HEK293 (cell line): Measurements from ENCODE around the gene CYB5B.
A peak's percentile ranks its signal among the peaks of the same experiment; 100 is the strongest.

Experiments used
- EGR2 ChIP-seq: fragments of 450-650 bp; formaldehyde crosslinking; IDR thresholded peaks from 2 replicates; pipeline ENCODE4 v1.5.1; 2016; ENCODE audit warnings: low read depth, missing biosample characterization, missing genetic modification characterization
- GLIS1 ChIP-seq: fragments of 450-650 bp; formaldehyde crosslinking; IDR thresholded peaks from 2 replicates; pipeline ENCODE4 v1.5.1; 2016; ENCODE audit warnings: missing biosample characterization, missing genetic modification characterization
- MZF1 ChIP-seq: fragments of 450-650 bp; formaldehyde crosslinking; IDR thresholded peaks from 2 replicates; pipeline ENCODE4 v1.5.1; 2017; ENCODE audit warnings: missing biosample characterization, missing genetic modification characterization, borderline replicate concordance
- OVOL3 ChIP-seq: fragments of 450-650 bp; formaldehyde crosslinking; IDR thresholded peaks from 2 replicates; pipeline ENCODE4 v1.5.1; 2016; ENCODE audit warnings: missing biosample characterization, missing genetic modification characterization
- PRDM1 ChIP-seq: fragments of 450-650 bp; formaldehyde crosslinking; IDR thresholded peaks from 2 replicates; pipeline ENCODE4; 2016; ENCODE audit warnings: missing biosample characterization, missing genetic modification characterization
- YY1 ChIP-seq: fragments of 450-650 bp; formaldehyde crosslinking; IDR thresholded peaks from 2 replicates; pipeline ENCODE4 v1.5.1; 2018; ENCODE audit warnings: missing biosample characterization, missing genetic modification characterization
- YY2 ChIP-seq: fragments of 450-650 bp; formaldehyde crosslinking; IDR thresholded peaks from 2 replicates; pipeline ENCODE4 v1.5.1; 2016; ENCODE audit warnings: missing biosample characterization, missing genetic modification characterization
- ZBTB8A ChIP-seq: fragments of 450-650 bp; formaldehyde crosslinking; IDR thresholded peaks from 2 replicates; pipeline ENCODE4 v1.5.1; 2016; ENCODE audit warnings: missing biosample characterization, missing genetic modification characterization
- ZNF133 ChIP-seq: fragments of 450-650 bp; formaldehyde crosslinking; IDR thresholded peaks from 2 replicates; pipeline ENCODE4 v1.5.1; 2016; ENCODE audit warnings: missing biosample characterization, missing genetic modification characterization
- ZNF2 ChIP-seq: fragments of 450-650 bp; formaldehyde crosslinking; IDR thresholded peaks from 2 replicates; pipeline ENCODE4 v1.5.1; 2016; ENCODE audit warnings: missing biosample characterization, missing genetic modification characterization
- ZNF391 ChIP-seq: fragments of 450-650 bp; formaldehyde crosslinking; IDR thresholded peaks from 2 replicates; pipeline ENCODE4 v1.5.1; 2016; ENCODE audit warnings: low read depth, missing biosample characterization, missing genetic modification characterization, borderline replicate concordance
- ZNF501 ChIP-seq: fragments of 450-650 bp; formaldehyde crosslinking; IDR thresholded peaks from 2 replicates; pipeline ENCODE4 v1.5.1; 2016; ENCODE audit warnings: missing biosample characterization, missing genetic modification characterization
- ZNF514 ChIP-seq: fragments of 450-650 bp; formaldehyde crosslinking; IDR thresholded peaks from 2 replicates; pipeline ENCODE4 v1.5.1; 2016; ENCODE audit warnings: missing biosample characterization, missing genetic modification characterization
- ZNF571 ChIP-seq: fragments of 450-650 bp; formaldehyde crosslinking; IDR thresholded peaks from 2 replicates; pipeline ENCODE4 v1.5.0; 2017; ENCODE audit warnings: missing biosample characterization, missing genetic modification characterization
- ZNF610 ChIP-seq: fragments of 450-650 bp; formaldehyde crosslinking; IDR thresholded peaks from 2 replicates; pipeline ENCODE4 v1.5.1; 2016; ENCODE audit warnings: missing biosample characterization, missing genetic modification characterization, borderline replicate concordance
- ZNF776 ChIP-seq: fragments of 450-650 bp; formaldehyde crosslinking; IDR thresholded peaks from 2 replicates; pipeline ENCODE4 v1.5.0; 2017; ENCODE audit warnings: missing biosample characterization, missing genetic modification characterization, borderline replicate concordance
- TF ChIP-seq, protein P1 (sequence below): fragments of 450-650 bp; formaldehyde crosslinking; IDR thresholded peaks from 2 replicates; pipeline ENCODE4 v1.5.1; 2017; ENCODE audit warnings: missing biosample characterization, missing genetic modification characterization
- TF ChIP-seq, protein P2 (sequence below): fragments of 450-650 bp; formaldehyde crosslinking; IDR thresholded peaks from 2 replicates; pipeline ENCODE4 v1.5.1; 2016; ENCODE audit warnings: missing biosample characterization, missing genetic modification characterization
- TF ChIP-seq, protein P3 (sequence below): fragments of 450-650 bp; formaldehyde crosslinking; IDR thresholded peaks from 2 replicates; pipeline ENCODE4 v1.5.1; 2016; ENCODE audit warnings: missing biosample characterization, missing genetic modification characterization
- TF ChIP-seq, protein P4 (sequence below): fragments of 450-650 bp; formaldehyde crosslinking; IDR thresholded peaks from 2 replicates; pipeline ENCODE4 v1.5.1; 2016; ENCODE audit warnings: missing biosample characterization, missing genetic modification characterization
- TF ChIP-seq, protein P5 (sequence below): fragments of 450-650 bp; formaldehyde crosslinking; IDR thresholded peaks from 2 replicates; pipeline ENCODE4 v1.5.1; 2016; ENCODE audit warnings: missing biosample characterization, missing genetic modification characterization
- TF ChIP-seq, protein P6 (sequence below): fragments of 450-650 bp; formaldehyde crosslinking; IDR thresholded peaks from 2 replicates; pipeline ENCODE4 v1.5.1; 2016; ENCODE audit warnings: missing biosample characterization, missing genetic modification characterization

CYB5B gene

DNA sequence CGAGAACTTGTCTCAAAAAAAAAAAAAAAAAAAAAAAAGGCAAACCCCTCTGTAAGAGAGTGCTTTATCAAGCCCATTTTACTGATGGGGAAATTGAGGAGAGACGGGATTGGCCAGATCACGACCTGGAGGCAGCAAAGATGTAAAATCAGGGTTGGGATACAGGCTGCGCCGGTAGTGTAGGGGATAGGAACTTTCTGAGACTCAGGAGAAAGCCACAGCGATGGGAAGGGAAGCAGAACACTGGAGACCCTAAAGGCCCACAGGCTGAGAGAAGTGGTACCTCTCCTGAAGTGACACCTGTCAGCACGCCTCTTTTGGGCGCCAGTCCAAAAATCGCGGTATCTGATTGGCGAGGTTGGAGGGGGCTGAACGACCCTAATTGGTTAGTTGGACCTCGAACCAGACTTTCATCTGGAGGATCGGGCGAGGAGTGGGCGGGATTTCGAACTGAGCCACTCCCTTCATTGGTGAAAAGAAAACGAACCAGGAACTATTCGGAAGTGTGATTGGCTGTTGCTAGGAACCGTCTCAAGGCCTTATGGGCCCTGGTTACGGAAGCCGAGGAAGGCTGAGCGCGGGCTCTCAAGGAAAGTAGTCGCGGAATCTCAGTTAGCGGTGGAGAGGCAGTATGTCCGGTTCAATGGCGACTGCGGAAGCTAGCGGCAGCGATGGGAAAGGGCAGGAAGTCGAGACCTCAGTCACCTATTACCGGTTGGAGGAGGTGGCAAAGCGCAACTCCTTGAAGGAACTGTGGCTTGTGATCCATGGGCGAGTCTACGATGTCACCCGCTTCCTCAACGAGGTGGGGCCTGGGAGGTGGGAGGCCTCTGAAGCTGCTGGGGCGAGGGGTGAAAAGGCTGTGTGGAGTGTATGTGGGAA, at the start of gene CYB5B (continued):
- TF ChIP-seq ZNF571 (tag by site-specific recombination) = no peak
- TF ChIP-seq, protein P1, sequence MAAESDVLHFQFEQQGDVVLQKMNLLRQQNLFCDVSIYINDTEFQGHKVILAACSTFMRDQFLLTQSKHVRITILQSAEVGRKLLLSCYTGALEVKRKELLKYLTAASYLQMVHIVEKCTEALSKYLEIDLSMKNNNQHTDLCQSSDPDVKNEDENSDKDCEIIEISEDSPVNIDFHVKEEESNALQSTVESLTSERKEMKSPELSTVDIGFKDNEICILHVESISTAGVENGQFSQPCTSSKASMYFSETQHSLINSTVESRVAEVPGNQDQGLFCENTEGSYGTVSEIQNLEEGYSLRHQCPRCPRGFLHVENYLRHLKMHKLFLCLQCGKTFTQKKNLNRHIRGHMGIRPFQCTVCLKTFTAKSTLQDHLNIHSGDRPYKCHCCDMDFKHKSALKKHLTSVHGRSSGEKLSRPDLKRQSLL (tag by site-specific recombination) = 0 out of 2 replicates have a peak, but pooled peaks have one; percentile 14
- TF ChIP-seq, protein P2, sequence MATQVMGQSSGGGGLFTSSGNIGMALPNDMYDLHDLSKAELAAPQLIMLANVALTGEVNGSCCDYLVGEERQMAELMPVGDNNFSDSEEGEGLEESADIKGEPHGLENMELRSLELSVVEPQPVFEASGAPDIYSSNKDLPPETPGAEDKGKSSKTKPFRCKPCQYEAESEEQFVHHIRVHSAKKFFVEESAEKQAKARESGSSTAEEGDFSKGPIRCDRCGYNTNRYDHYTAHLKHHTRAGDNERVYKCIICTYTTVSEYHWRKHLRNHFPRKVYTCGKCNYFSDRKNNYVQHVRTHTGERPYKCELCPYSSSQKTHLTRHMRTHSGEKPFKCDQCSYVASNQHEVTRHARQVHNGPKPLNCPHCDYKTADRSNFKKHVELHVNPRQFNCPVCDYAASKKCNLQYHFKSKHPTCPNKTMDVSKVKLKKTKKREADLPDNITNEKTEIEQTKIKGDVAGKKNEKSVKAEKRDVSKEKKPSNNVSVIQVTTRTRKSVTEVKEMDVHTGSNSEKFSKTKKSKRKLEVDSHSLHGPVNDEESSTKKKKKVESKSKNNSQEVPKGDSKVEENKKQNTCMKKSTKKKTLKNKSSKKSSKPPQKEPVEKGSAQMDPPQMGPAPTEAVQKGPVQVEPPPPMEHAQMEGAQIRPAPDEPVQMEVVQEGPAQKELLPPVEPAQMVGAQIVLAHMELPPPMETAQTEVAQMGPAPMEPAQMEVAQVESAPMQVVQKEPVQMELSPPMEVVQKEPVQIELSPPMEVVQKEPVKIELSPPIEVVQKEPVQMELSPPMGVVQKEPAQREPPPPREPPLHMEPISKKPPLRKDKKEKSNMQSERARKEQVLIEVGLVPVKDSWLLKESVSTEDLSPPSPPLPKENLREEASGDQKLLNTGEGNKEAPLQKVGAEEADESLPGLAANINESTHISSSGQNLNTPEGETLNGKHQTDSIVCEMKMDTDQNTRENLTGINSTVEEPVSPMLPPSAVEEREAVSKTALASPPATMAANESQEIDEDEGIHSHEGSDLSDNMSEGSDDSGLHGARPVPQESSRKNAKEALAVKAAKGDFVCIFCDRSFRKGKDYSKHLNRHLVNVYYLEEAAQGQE = 0 out of 2 replicates have a peak, but pooled peaks have one; percentile 19
- TF ChIP-seq ZNF2 (tag by site-specific recombination) = 0 out of 2 replicates have a peak, but pooled peaks have one; percentile 17
- peak; percentile 34; the same call in 1 of the 2 replicates for TF ChIP-seq ZNF133 (tag by site-specific recombination)
- TF ChIP-seq ZNF610 (tag by site-specific recombination) = peak; percentile 32; the same call in 1 of the 2 replicates
- 0 out of 2 replicates have a peak, but pooled peaks have one; percentile 55 for TF ChIP-seq ZNF391 (tag by site-specific recombination)
- TF ChIP-seq ZNF514 (tag by site-specific recombination) = no peak
- peak; percentile 88 for TF ChIP-seq YY2 (tag by site-specific recombination)
- TF ChIP-seq ZBTB8A (tag by site-specific recombination) = peak; percentile 98
- TF ChIP-seq MZF1 (tag by site-specific recombination) = no peak
- TF ChIP-seq, protein P3, sequence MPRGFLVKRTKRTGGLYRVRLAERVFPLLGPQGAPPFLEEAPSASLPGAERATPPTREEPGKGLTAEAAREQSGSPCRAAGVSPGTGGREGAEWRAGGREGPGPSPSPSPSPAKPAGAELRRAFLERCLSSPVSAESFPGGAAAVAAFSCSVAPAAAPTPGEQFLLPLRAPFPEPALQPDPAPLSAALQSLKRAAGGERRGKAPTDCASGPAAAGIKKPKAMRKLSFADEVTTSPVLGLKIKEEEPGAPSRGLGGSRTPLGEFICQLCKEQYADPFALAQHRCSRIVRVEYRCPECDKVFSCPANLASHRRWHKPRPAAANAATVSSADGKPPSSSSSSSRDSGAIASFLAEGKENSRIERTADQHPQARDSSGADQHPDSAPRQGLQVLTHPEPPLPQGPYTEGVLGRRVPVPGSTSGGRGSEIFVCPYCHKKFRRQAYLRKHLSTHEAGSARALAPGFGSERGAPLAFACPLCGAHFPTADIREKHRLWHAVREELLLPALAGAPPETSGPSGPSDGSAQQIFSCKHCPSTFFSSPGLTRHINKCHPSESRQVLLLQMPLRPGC (tag by site-specific recombination) = peak; percentile 67; the same call in 1 of the 2 replicates
- no peak for TF ChIP-seq ZNF776 (tag by site-specific recombination)
- peak; percentile 74; the same call in 1 of the 2 replicates for TF ChIP-seq PRDM1 (tag by site-specific recombination)
- TF ChIP-seq, protein P4, sequence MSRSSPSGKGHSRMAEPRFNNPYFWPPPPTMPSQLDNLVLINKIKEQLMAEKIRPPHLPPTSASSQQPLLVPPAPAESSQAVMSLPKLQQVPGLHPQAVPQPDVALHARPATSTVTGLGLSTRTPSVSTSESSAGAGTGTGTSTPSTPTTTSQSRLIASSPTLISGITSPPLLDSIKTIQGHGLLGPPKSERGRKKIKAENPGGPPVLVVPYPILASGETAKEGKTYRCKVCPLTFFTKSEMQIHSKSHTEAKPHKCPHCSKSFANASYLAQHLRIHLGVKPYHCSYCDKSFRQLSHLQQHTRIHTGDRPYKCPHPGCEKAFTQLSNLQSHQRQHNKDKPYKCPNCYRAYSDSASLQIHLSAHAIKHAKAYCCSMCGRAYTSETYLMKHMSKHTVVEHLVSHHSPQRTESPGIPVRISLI (tag by site-specific recombination) = no peak
- TF ChIP-seq, protein P5, sequence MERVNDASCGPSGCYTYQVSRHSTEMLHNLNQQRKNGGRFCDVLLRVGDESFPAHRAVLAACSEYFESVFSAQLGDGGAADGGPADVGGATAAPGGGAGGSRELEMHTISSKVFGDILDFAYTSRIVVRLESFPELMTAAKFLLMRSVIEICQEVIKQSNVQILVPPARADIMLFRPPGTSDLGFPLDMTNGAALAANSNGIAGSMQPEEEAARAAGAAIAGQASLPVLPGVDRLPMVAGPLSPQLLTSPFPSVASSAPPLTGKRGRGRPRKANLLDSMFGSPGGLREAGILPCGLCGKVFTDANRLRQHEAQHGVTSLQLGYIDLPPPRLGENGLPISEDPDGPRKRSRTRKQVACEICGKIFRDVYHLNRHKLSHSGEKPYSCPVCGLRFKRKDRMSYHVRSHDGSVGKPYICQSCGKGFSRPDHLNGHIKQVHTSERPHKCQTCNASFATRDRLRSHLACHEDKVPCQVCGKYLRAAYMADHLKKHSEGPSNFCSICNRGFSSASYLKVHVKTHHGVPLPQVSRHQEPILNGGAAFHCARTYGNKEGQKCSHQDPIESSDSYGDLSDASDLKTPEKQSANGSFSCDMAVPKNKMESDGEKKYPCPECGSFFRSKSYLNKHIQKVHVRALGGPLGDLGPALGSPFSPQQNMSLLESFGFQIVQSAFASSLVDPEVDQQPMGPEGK (tag by site-specific recombination) = peak; percentile 47
- TF ChIP-seq GLIS1 (tag by site-specific recombination) = no peak
- 0 out of 2 replicates have a peak, but pooled peaks have one; percentile 19 for TF ChIP-seq ZNF501 (tag by site-specific recombination)
- TF ChIP-seq YY1 (tag by site-specific recombination) = peak; percentile 58; the same call in 1 of the 2 replicates
- peak; percentile 69 for TF ChIP-seq EGR2 (tag by site-specific recombination)
- TF ChIP-seq, protein P6, sequence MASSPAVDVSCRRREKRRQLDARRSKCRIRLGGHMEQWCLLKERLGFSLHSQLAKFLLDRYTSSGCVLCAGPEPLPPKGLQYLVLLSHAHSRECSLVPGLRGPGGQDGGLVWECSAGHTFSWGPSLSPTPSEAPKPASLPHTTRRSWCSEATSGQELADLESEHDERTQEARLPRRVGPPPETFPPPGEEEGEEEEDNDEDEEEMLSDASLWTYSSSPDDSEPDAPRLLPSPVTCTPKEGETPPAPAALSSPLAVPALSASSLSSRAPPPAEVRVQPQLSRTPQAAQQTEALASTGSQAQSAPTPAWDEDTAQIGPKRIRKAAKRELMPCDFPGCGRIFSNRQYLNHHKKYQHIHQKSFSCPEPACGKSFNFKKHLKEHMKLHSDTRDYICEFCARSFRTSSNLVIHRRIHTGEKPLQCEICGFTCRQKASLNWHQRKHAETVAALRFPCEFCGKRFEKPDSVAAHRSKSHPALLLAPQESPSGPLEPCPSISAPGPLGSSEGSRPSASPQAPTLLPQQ (tag by site-specific recombination) = peak; percentile 90; the same call in 1 of the 2 replicates
- peak; percentile 78; the same call in 1 of the 2 replicates for TF ChIP-seq OVOL3 (tag by site-specific recombination)
- TF ChIP-seq, all 188 proteins: peak for 52
